ENCODE data around the gene ZCCHC7. TPM values are rescaled to one million over a fixed set of nuclear protein-coding genes. Genes with fewer than 3 reads are reported as not detected.

ZCCHC7 gene
- total and polyA plus RNA-seq, 10 of the 15 experiments (the other 5 are each of a cell fraction or from before 2014, with no cell fraction given), result 42.9 to 178 (median 53.3) TPM

DNA sequence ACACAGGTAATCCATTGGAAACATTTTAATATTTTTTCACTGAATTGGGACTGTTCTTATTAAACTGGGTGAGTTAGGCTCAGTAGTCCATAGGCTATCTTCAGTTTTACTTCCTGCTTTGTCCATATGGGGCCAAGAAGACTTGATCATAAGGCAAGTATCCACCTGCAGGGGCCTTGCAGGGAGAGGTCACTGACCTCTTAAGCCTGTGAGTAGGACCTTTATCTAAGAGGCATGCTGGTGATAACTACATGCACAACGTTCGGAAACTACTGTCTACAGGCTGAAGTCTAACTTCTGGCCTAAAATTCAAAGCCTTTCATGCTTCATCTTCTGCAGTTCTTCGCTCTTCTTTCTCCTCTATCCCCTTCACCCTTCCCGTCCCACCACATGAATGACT is 242.1 kb downstream of the ZCCHC7 start (continued):
- TF ChIP-seq, protein P1, sequence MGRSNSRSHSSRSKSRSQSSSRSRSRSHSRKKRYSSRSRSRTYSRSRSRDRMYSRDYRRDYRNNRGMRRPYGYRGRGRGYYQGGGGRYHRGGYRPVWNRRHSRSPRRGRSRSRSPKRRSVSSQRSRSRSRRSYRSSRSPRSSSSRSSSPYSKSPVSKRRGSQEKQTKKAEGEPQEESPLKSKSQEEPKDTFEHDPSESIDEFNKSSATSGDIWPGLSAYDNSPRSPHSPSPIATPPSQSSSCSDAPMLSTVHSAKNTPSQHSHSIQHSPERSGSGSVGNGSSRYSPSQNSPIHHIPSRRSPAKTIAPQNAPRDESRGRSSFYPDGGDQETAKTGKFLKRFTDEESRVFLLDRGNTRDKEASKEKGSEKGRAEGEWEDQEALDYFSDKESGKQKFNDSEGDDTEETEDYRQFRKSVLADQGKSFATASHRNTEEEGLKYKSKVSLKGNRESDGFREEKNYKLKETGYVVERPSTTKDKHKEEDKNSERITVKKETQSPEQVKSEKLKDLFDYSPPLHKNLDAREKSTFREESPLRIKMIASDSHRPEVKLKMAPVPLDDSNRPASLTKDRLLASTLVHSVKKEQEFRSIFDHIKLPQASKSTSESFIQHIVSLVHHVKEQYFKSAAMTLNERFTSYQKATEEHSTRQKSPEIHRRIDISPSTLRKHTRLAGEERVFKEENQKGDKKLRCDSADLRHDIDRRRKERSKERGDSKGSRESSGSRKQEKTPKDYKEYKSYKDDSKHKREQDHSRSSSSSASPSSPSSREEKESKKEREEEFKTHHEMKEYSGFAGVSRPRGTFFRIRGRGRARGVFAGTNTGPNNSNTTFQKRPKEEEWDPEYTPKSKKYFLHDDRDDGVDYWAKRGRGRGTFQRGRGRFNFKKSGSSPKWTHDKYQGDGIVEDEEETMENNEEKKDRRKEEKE (IDR thresholded peaks at IDR 0.05), result no peak

DNA sequence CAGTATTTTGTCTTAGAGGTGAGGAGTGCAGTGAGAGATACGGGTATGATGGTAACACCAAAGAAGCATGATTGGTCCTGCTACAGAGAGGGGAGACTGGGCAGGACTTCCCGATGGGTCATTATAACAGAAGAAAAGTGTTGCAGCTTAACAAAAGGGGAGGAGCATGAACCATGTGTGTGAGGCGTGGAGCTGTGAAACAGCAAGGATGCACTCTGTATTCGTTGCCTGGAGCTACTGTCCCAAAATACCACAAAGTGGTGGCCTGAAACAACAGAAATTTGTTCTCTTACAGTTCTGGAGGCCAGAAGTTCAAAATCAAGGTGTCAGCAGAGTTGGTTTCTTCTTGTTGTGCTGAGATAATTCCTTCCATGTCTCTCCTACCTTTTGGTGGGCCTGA is 242.8 kb downstream of the ZCCHC7 start:
- Histone ChIP-seq H3K4me2 (ENCODE audit: control insufficient read depth, insufficient read depth) (no peak overlapping the region), H3K36me3 (ENCODE audit: control insufficient read depth in 2 of 2, insufficient read depth in 2 of 2, low read length in 1 of 2) (no peaks in the 10 kb centered on the region; a peak in 2 of 4 replicates), H3K9ac (ENCODE audit: control insufficient read depth, insufficient read depth, low read length) (no peak overlapping the region), H3K79me2 (ENCODE audit: control insufficient read depth, insufficient read depth, low read length) (no peaks in the 10 kb centered on the region), H3K9me3 (replicated peaks; ENCODE audit: control insufficient read depth, insufficient read depth, low read length) (no peaks in the 10 kb centered on the region), H3K27ac (ENCODE audit: control insufficient read depth, insufficient read depth) (no peak overlapping the region), H3K27me3 (replicated peaks in 1 of 2; ENCODE audit: control insufficient read depth in 2 of 2, insufficient read depth in 2 of 2, low read length in 1 of 2) (no peaks in the 10 kb centered on the region), H2AFZ (ENCODE audit: control insufficient read depth, low read depth, low read length) (no peak overlapping the region), H4K20me1 (ENCODE audit: control insufficient read depth, insufficient read depth) (no peaks in the 10 kb centered on the region), H3K4me3 (no peak overlapping the region), H3K4me1 (ENCODE audit: control insufficient read depth, insufficient read depth, low read length) (peaks cover 6% of the 10 kb centered on the region; the same call in 1 of the 2 replicates)
- POLR2A ChIA-PET, result interaction anchor here (1.7 kb wide), 1 partner anchor 326 kb away, joined by 4 read pairs; no protein-coding TSS in a partner anchor
- no TSS peak for BruUV-seq (replicated peaks)
- intact Hi-C loops (cut with micrococcal nuclease; ENCODE audit: unreplicated experiment), result no loop called here
- FAIRE-seq (no peak), ATAC-seq (no peak), DNase-seq (ENCODE audit: low read depth, low spot score) (no peak)
- 59% methylated on average over 4 of the region's 4 CpGs for WGBS (ENCODE audit: insufficient coverage, insufficient replicate concordance, low lambda C conversion rate, missing lambda C conversion rate)
- CTCF ChIA-PET, result interaction anchor here (1.0 to 3.4 kb wide), 3 partner anchors 18 to 46 kb away, joined by 3 to 17 read pairs (median 3); no protein-coding TSS in a partner anchor
- TF ChIP-seq GATAD2B (conservative IDR thresholded peaks at IDR 0.05; ENCODE audit: low read depth), result no peak
- TF ChIP-seq POLR2AphosphoS2 (IDR thresholded peaks at IDR 0.05; ENCODE audit: low read depth, low read length), result 0 out of 2 replicates have a peak, but pooled peaks have one; percentile 7
- SMC1A ChIA-PET (ENCODE audit: uncharacterized antibody, unreplicated experiment), result interaction anchor here (0.9 to 1.6 kb wide), 4 partner anchors 26 to 173 kb away, joined by 3 to 5 read pairs (median 4); no protein-coding TSS in a partner anchor
- RAD21 ChIA-PET (ENCODE audit: unreplicated experiment), result interaction anchor here (2.2 kb wide), 1 partner anchor 25 kb away, joined by 8 read pairs; no protein-coding TSS in a partner anchor
- in situ Hi-C loops (cut with MboI), result no loop called here

Data from GM12878 (cell line).